Measurements from ENCODE around the gene ATP2B3.

Gene ATP2B3

GRCh38 chrX:153631346-153631745, 113.9 kb downstream of the ATP2B3 start:
- no peak overlapping the region for H3K4me3 ChIP-seq (ENCODE audit: low read length, poor library complexity, severe bottlenecking)
- TF ChIP-seq CTCF (conservative IDR thresholded peaks at IDR 0.05; ENCODE audit: low read length) (no peak), EZH2phosphoT487 (IDR thresholded peaks at IDR 0.05; ENCODE audit: borderline replicate concordance) (no peak)

GRCh38 chrX:153631907-153632594, 114.6 kb downstream of the ATP2B3 start:
- H3K9ac ChIP-seq (ENCODE audit: low read depth, low read length, poor library complexity, severe bottlenecking): no peak overlapping the region
- H3F3A ChIP-seq (ENCODE audit: low read depth): no peaks in the 10 kb centered on the region
- H3K4me3 ChIP-seq (ENCODE audit: low read length, poor library complexity, severe bottlenecking): no peak overlapping the region
- H3K9me3 ChIP-seq (ENCODE audit: insufficient read depth, low read depth, low read length): no peaks in the 10 kb centered on the region
- no peaks in the 10 kb centered on the region for H3K79me2 ChIP-seq (ENCODE audit: insufficient read depth, low read length)
- no peak overlapping the region for H3K4me2 ChIP-seq (ENCODE audit: low read depth, low read length, poor library complexity, severe bottlenecking)
- H3K4me1 ChIP-seq (ENCODE audit: insufficient read depth, low read length, poor library complexity, severe bottlenecking): no peaks in the 10 kb centered on the region
- H3K36me3 ChIP-seq (ENCODE audit: insufficient read depth, low read length): no peaks in the 10 kb centered on the region
- H2AFZ ChIP-seq (ENCODE audit: low read length): no peak overlapping the region
- H4K20me1 ChIP-seq (ENCODE audit: insufficient read depth, low read length, poor library complexity, severe bottlenecking): no peaks in the 10 kb centered on the region
- no peaks in the 10 kb centered on the region for H3K9me2 ChIP-seq (replicated peaks; ENCODE audit: low read depth, low read length)
- no peaks in the 10 kb centered on the region for H3K27me3 ChIP-seq (ENCODE audit: insufficient read depth, low read length, poor library complexity, severe bottlenecking)
- TF ChIP-seq CTCF (conservative IDR thresholded peaks at IDR 0.05; ENCODE audit: low read length) (no peak), EZH2phosphoT487 (IDR thresholded peaks at IDR 0.05; ENCODE audit: borderline replicate concordance) (no peak)

More at GRCh38 chrX:153631346-153631745, 113.9 kb downstream of the ATP2B3 start:
- Histone ChIP-seq H2AFZ (ENCODE audit: low read length) (no peak overlapping the region), H3K36me3 (ENCODE audit: insufficient read depth, low read length) (no peaks in the 10 kb centered on the region), H3K9ac (ENCODE audit: low read depth, low read length, poor library complexity, severe bottlenecking) (no peak overlapping the region), H3K79me2 (ENCODE audit: insufficient read depth, low read length) (no peaks in the 10 kb centered on the region), H4K20me1 (ENCODE audit: insufficient read depth, low read length, poor library complexity, severe bottlenecking) (no peaks in the 10 kb centered on the region), H3K4me2 (ENCODE audit: low read depth, low read length, poor library complexity, severe bottlenecking) (no peak overlapping the region), H3K4me1 (ENCODE audit: insufficient read depth, low read length, poor library complexity, severe bottlenecking) (no peaks in the 10 kb centered on the region), H3K9me2 (replicated peaks; ENCODE audit: low read depth, low read length) (no peaks in the 10 kb centered on the region), H3K9me3 (ENCODE audit: insufficient read depth, low read depth, low read length) (no peaks in the 10 kb centered on the region), H3K27me3 (ENCODE audit: insufficient read depth, low read length, poor library complexity, severe bottlenecking) (no peaks in the 10 kb centered on the region), H3F3A (ENCODE audit: low read depth) (no peaks in the 10 kb centered on the region)
